Subcutaneous adipose tissue (tissue), 4 donors: Measurements from ENCODE around the gene ZNF865. TPM values are rescaled to one million over a fixed set of nuclear protein-coding genes. Genes with fewer than 3 reads are reported as not detected.

Experiments
- total RNA-seq, 4 donors: library from RNA; depleted of rRNA; stranded (reverse); fragments of >200 nt; gene quantifications; one replicate each; pipeline ENCODE4 v1.1.0, GENCODE V29; 2016
- TF ChIP-seq, protein P1 (sequence below): fragments of 450-650 bp; IDR thresholded peaks from one replicate; pipeline ENCODE4 v1.5.1; 2016; ENCODE audit warnings: low read depth, mild to moderate bottlenecking, control low read depth, antibody characterized with exemption, moderate library complexity

The ZNF865 gene
- total RNA-seq, 4 donors from 2014 or later, result 1.8 to 8.9 (median 3.6) TPM

DNA sequence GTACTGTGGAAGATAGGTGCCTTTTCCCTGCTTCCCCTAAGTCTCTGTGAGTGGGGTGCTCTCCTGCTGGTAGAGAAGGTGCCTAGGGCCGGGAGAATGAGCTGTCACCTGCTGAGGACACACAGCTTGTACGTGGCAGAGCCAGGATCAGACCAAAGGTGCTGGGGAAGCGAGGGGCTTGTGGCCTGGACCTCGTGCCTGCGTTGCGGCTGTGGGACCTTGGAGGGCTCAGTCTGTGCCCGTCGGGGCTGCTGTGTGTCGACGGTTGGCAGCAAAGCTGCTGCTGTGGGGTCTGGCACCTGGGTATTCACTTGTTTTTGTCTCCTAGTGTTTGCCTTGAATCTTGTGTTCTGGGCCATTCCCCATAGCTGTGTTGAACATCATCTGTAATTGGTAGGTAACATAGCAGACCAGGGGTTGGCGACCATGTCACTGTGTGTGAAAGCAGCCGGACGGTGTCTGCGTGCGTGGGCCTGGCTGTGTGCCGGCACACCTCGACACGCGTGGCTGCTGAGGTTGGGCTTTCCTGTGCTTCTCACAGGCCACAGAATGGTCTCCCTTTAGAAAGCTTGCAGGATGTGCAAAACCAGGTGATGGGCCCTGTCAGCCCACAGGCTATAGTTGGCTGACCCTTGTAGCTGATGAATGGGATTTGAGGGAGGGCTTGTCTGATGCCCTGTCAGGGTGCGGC lies 58.5 kb downstream of the ZNF865 start:
- TF ChIP-seq, protein P1, sequence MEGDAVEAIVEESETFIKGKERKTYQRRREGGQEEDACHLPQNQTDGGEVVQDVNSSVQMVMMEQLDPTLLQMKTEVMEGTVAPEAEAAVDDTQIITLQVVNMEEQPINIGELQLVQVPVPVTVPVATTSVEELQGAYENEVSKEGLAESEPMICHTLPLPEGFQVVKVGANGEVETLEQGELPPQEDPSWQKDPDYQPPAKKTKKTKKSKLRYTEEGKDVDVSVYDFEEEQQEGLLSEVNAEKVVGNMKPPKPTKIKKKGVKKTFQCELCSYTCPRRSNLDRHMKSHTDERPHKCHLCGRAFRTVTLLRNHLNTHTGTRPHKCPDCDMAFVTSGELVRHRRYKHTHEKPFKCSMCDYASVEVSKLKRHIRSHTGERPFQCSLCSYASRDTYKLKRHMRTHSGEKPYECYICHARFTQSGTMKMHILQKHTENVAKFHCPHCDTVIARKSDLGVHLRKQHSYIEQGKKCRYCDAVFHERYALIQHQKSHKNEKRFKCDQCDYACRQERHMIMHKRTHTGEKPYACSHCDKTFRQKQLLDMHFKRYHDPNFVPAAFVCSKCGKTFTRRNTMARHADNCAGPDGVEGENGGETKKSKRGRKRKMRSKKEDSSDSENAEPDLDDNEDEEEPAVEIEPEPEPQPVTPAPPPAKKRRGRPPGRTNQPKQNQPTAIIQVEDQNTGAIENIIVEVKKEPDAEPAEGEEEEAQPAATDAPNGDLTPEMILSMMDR, result no peak

DNA sequence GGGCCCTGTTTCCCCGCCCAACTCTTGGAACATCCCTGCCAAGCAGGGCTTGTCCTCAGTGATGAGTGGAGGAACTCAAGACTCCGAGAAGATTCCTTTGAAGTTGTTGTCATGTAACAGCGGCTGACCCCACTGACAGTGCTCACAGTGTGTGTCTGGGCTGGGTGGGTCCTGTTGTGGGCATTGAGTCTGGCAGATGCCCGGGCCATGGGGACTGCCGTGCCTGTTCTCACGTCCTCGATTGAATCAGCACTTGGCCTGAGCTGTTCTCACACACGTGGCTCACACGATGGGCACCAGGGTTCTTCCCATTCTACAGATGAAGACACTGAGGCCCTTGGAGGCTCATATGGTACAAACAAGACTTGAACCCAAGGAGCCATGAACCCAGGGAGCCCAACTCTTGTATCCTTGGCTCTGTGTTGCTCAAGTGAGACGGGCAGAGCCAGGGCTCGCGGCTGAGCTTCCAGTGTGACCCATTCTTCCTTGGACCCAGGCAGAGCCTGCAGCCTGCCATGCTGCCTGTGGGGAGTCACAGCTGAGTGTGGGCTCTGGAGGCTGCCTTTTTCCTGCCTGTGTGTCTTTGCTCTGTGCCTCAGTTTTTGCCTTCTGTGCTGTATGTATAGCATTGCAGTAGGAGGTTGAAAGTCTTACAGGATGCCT lies 61.0 kb downstream of the ZNF865 start:
- TF ChIP-seq, protein P1, result no peak

Other genes with a start within 250 kb of the ZNF865 start
- gene GARIN5B, start 242.4 kb upstream of the ZNF865 start, total RNA-seq, result not detected
- not detected for gene IL11, start 235.2 kb upstream of the ZNF865 start, total RNA-seq
- not detected for gene TMEM190, start 228.8 kb upstream of the ZNF865 start, total RNA-seq
- 1 to 10 TPM in 1 of 4 donors, under 1 TPM in 1, not detected in 2; 0.44 to 2.8 TPM for gene TMEM238, start 221.4 kb upstream of the ZNF865 start, total RNA-seq
- 100 to 1,000 TPM; 283 to 590 (median 367) TPM for gene RPL28, start 219.7 kb upstream of the ZNF865 start, total RNA-seq
- gene UBE2S, start 197.9 kb upstream of the ZNF865 start, total RNA-seq, result 10 to 100 TPM in 1 of 4 donors, 1 to 10 TPM in 3; 4.1 to 12.8 (median 8.6) TPM
- under 1 TPM in 1 of 4 donors, not detected in 3; 0.16 TPM for gene SHISA7, start 162.3 kb upstream of the ZNF865 start, total RNA-seq
- gene ISOC2, start 144.0 kb upstream of the ZNF865 start, total RNA-seq, result 10 to 100 TPM; 38.2 to 62.4 (median 45.7) TPM
- gene C19orf85, start 140.9 kb upstream of the ZNF865 start, total RNA-seq, result not detected
- 1 to 10 TPM in 3 of 4 donors, under 1 TPM in 1; 0.88 to 2.6 (median 2.3) TPM for gene ZNF628, start 129.0 kb upstream of the ZNF865 start, total RNA-seq
- 1 to 10 TPM; 1.0 to 2.3 (median 1.6) TPM for gene NAT14, start 120.5 kb upstream of the ZNF865 start, total RNA-seq
- gene SSC5D, start 117.2 kb upstream of the ZNF865 start, total RNA-seq, result 10 to 100 TPM in 2 of 4 donors, 1 to 10 TPM in 2; 2.1 to 16.7 (median 9.1) TPM
- gene SBK2, start 68.5 kb upstream of the ZNF865 start, total RNA-seq, result not detected
- gene SBK3, start 60.1 kb upstream of the ZNF865 start, total RNA-seq, result not detected
- 1 to 10 TPM in 1 of 4 donors, under 1 TPM in 2, not detected in 1; 0.51 to 5.3 (median 0.66) TPM for gene ZNF579, start 24.8 kb upstream of the ZNF865 start, total RNA-seq
- 10 to 100 TPM in 1 of 4 donors, 1 to 10 TPM in 3; 1.8 to 12.1 (median 2.7) TPM for gene FIZ1, start 6.1 kb upstream of the ZNF865 start, total RNA-seq
- gene ZNF524, start 5.4 kb upstream of the ZNF865 start, total RNA-seq, result 10 to 100 TPM in 3 of 4 donors, 1 to 10 TPM in 1; 3.8 to 33.5 (median 26.4) TPM
- 1 to 10 TPM; 1.3 to 6.0 (median 2.3) TPM for gene ZNF784, start 18.9 kb downstream of the ZNF865 start, total RNA-seq
- 10 to 100 TPM in 3 of 4 donors, 1 to 10 TPM in 1; 5.9 to 35.4 (median 12.3) TPM for gene ZNF580, start 35.4 kb downstream of the ZNF865 start, total RNA-seq
- gene ZNF581, start 38.0 kb downstream of the ZNF865 start, total RNA-seq, result 10 to 100 TPM in 3 of 4 donors, 1 to 10 TPM in 1; 6.4 to 25.5 (median 19.0) TPM
- 10 to 100 TPM in 1 of 4 donors, 1 to 10 TPM in 3; 1.8 to 24.1 (median 8.4) TPM for gene CCDC106, start 42.6 kb downstream of the ZNF865 start, total RNA-seq
- gene U2AF2, start 49.4 kb downstream of the ZNF865 start, total RNA-seq, result 10 to 100 TPM; 51.8 to 96.8 (median 72.5) TPM
- 100 to 1,000 TPM in 1 of 4 donors, 10 to 100 TPM in 3; 27.6 to 118 (median 59.7) TPM for gene EPN1, start 69.6 kb downstream of the ZNF865 start, total RNA-seq
- not detected for gene NLRP9, start 132.8 kb downstream of the ZNF865 start, total RNA-seq
- gene RFPL4A, start 153.4 kb downstream of the ZNF865 start, total RNA-seq, result not detected
- not detected for gene RFPL4AL1, start 163.5 kb downstream of the ZNF865 start, total RNA-seq
- not detected for gene NLRP11, start 226.4 kb downstream of the ZNF865 start, total RNA-seq
- not detected for gene NLRP4, start 230.9 kb downstream of the ZNF865 start, total RNA-seq